ENCODE results near the gene MRPL19. TPM values are rescaled to one million over a fixed set of nuclear protein-coding genes. Genes with fewer than 3 reads are reported as not detected.

Gene MRPL19
- total RNA-seq, 1 experiment from 2014 or later = 65.3 TPM

DNA sequence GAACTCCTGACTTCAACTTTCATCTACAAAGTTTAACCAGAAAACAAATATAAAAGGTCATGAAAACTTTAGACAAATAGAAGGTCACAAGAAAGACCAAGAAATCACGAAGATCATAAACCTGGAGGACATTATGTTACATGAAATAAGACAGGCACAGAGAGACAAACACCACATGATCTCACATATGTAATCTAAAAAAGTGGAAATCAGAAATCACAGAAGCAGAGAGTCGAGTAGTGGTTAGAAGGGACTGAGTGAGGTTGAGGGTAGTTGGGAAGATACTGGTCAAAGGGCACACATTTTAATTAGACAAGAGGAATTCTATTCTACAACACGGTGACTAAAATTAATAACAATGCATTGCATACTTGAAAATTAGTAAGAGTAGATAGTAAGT lies 62.7 kb downstream of the MRPL19 start:
- CTCF ChIA-PET = no interaction called here
- TF ChIP-seq EZH2phosphoT487 (IDR thresholded peaks at IDR 0.05; ENCODE audit: borderline replicate concordance) (no peak), YY1 (IDR thresholded peaks at IDR 0.05; ENCODE audit: extremely low read depth, insufficient replicate concordance, low read depth, low read length) (no peak), JUND (IDR thresholded peaks at IDR 0.05) (no peak), EGR1 (IDR thresholded peaks at IDR 0.05; ENCODE audit: low read depth) (no peak), RAD21 (IDR thresholded peaks at IDR 0.05; ENCODE audit: low read depth) (no peak), ELF1 (IDR thresholded peaks at IDR 0.05; ENCODE audit: borderline replicate concordance, low read depth) (no peak), POLR2AphosphoS5 (IDR thresholded peaks at IDR 0.05; ENCODE audit: low read depth, low read length) (no peak), SP1 (IDR thresholded peaks at IDR 0.05; ENCODE audit: low read depth) (no peak), SIN3A (IDR thresholded peaks at IDR 0.05; ENCODE audit: low read depth) (no peak), ZNF274 (IDR thresholded peaks at IDR 0.05; ENCODE audit: low read depth, low read length) (no peak), EZH2 (IDR thresholded peaks at IDR 0.05) (no peak), ZFX (IDR thresholded peaks at IDR 0.05) (no peak)
- TF ChIP-seq, protein P1, sequence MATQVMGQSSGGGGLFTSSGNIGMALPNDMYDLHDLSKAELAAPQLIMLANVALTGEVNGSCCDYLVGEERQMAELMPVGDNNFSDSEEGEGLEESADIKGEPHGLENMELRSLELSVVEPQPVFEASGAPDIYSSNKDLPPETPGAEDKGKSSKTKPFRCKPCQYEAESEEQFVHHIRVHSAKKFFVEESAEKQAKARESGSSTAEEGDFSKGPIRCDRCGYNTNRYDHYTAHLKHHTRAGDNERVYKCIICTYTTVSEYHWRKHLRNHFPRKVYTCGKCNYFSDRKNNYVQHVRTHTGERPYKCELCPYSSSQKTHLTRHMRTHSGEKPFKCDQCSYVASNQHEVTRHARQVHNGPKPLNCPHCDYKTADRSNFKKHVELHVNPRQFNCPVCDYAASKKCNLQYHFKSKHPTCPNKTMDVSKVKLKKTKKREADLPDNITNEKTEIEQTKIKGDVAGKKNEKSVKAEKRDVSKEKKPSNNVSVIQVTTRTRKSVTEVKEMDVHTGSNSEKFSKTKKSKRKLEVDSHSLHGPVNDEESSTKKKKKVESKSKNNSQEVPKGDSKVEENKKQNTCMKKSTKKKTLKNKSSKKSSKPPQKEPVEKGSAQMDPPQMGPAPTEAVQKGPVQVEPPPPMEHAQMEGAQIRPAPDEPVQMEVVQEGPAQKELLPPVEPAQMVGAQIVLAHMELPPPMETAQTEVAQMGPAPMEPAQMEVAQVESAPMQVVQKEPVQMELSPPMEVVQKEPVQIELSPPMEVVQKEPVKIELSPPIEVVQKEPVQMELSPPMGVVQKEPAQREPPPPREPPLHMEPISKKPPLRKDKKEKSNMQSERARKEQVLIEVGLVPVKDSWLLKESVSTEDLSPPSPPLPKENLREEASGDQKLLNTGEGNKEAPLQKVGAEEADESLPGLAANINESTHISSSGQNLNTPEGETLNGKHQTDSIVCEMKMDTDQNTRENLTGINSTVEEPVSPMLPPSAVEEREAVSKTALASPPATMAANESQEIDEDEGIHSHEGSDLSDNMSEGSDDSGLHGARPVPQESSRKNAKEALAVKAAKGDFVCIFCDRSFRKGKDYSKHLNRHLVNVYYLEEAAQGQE (IDR thresholded peaks at IDR 0.05; ENCODE audit: low read depth) = no peak
- TF ChIP-seq, protein P2, sequence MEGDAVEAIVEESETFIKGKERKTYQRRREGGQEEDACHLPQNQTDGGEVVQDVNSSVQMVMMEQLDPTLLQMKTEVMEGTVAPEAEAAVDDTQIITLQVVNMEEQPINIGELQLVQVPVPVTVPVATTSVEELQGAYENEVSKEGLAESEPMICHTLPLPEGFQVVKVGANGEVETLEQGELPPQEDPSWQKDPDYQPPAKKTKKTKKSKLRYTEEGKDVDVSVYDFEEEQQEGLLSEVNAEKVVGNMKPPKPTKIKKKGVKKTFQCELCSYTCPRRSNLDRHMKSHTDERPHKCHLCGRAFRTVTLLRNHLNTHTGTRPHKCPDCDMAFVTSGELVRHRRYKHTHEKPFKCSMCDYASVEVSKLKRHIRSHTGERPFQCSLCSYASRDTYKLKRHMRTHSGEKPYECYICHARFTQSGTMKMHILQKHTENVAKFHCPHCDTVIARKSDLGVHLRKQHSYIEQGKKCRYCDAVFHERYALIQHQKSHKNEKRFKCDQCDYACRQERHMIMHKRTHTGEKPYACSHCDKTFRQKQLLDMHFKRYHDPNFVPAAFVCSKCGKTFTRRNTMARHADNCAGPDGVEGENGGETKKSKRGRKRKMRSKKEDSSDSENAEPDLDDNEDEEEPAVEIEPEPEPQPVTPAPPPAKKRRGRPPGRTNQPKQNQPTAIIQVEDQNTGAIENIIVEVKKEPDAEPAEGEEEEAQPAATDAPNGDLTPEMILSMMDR (IDR thresholded peaks at IDR 0.05 in 2 of 3, conservative IDR thresholded peaks at IDR 0.05 in 1 of 3; ENCODE audit: borderline replicate concordance in 1 of 3, insufficient read depth in 1 of 3, low read depth in 2 of 3, low read length in 2 of 3) = no peak
- TF ChIP-seq, protein P3, sequence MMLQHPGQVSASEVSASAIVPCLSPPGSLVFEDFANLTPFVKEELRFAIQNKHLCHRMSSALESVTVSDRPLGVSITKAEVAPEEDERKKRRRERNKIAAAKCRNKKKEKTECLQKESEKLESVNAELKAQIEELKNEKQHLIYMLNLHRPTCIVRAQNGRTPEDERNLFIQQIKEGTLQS (IDR thresholded peaks at IDR 0.05) = no peak
- intact Hi-C loops (cut with micrococcal nuclease) = no loop called here

More for the DNA sequence above, 62.7 kb downstream of the MRPL19 start:
- Histone ChIP-seq H3K4me2 (ENCODE audit: low read length) (peak overlapping the region; percentile 81), H4K20me1 (ENCODE audit: insufficient read depth) (no peaks in the 10 kb centered on the region), H2AFZ (ENCODE audit: low read depth, low read length, poor library complexity, severe bottlenecking) (no peak overlapping the region), H3K27ac (ENCODE audit: low read depth, low read length) (no peak overlapping the region), H3K4me3 (replicated peaks in 1 of 2; ENCODE audit: low read depth in 1 of 2, low read length in 2 of 2) (peak overlapping the region; percentile 49 to 64; a peak in 3 of 4 replicates), H3K79me2 (ENCODE audit: insufficient read depth, low read length) (peaks cover 33% of the 10 kb centered on the region), H3K9me2 (ENCODE audit: insufficient read depth) (no peaks in the 10 kb centered on the region), H3K9me3 (ENCODE audit: control insufficient read depth in 1 of 2, insufficient read depth in 1 of 2, low read depth in 1 of 2, low read length in 2 of 2) (no peaks in the 10 kb centered on the region), H3K9ac (ENCODE audit: low read length) (no peak overlapping the region), H3K27me3 (ENCODE audit: insufficient read depth, low read length) (no peaks in the 10 kb centered on the region), H3K36me3 (ENCODE audit: control insufficient read depth in 1 of 2, insufficient read depth in 2 of 2, low read length in 2 of 2) (peaks cover 1 to 14% of the 10 kb centered on the region in 2 experiments; a peak in 1 of 4 replicates), H3K4me1 (ENCODE audit: control insufficient read depth in 1 of 2, insufficient read depth in 2 of 2, low read length in 2 of 2) (peaks cover 4 to 21% of the 10 kb centered on the region in 2 experiments; a peak in 3 of 4 replicates)
- BruUV-seq (replicated peaks) = no TSS peak
- POLR2A ChIA-PET = no interaction called here
- RAD21 ChIA-PET (ENCODE audit: low non-redundant PET in 1 of 2, low total read pairs in 2 of 2, uncharacterized antibody in 2 of 2, unreplicated experiment in 2 of 2) = no interaction called here
- DNase-seq (ENCODE audit: low read depth, low spot score) (no peak), ATAC-seq (no peak)

Measured in HCT116 (cell line).